Immature natural killer cell (primary cell): ENCODE measurements around the gene IL3RA. TPM values are rescaled to one million over a fixed set of nuclear protein-coding genes. Genes with fewer than 3 reads are reported as not detected.
"Not testable (repeated sequence)": the region's sequence is repeated elsewhere in the genome, so short reads cannot be mapped to it uniquely, and the experiment has no call there.

ENCODE experiments used
- DNase-seq, 3 donors: peaks; one replicate each; pipeline ENCODE4 v3.0.0; 2022; ENCODE audit warnings: mixed read lengths in 1 of 3
- H3K27ac Mint-ChIP-seq, 6 donors: one replicate each; pipeline ENCODE4 v1.8.0; 2020; ENCODE audit warnings: mixed read lengths in 6 of 6, mild to moderate bottlenecking in 5 of 6, inconsistent platforms in 4 of 6, moderate library complexity in 3 of 6
- H3K27me3 Mint-ChIP-seq, 3 donors: one replicate each; pipeline ENCODE4 v1.8.0; 2020 to 2021; ENCODE audit warnings: low read depth in 3 of 3, mild to moderate bottlenecking in 3 of 3, mixed read lengths in 3 of 3, moderate library complexity in 3 of 3, inconsistent platforms in 1 of 3
- H3K36me3 Mint-ChIP-seq, 3 donors: one replicate each; pipeline ENCODE4 v1.8.0; 2020; ENCODE audit warnings: mixed read lengths in 3 of 3, inconsistent platforms in 2 of 3, mild to moderate bottlenecking in 2 of 3
- H3K4me1 Mint-ChIP-seq, 2 donors: one replicate each; pipeline ENCODE4 v1.8.0; 2020; ENCODE audit warnings: inconsistent platforms in 2 of 2, mild to moderate bottlenecking in 2 of 2, mixed read lengths in 2 of 2, moderate library complexity in 1 of 2
- H3K4me3 Mint-ChIP-seq, 5 donors: one replicate each; pipeline ENCODE4 v1.8.0; 2020; ENCODE audit warnings: mild to moderate bottlenecking in 5 of 5, mixed read lengths in 5 of 5, inconsistent platforms in 3 of 5, moderate library complexity in 3 of 5
- H3K9me3 Mint-ChIP-seq, 6 donors: one replicate each; pipeline ENCODE4 v1.8.0; 2020; ENCODE audit warnings: mild to moderate bottlenecking in 6 of 6, mixed read lengths in 6 of 6, inconsistent platforms in 4 of 6, moderate library complexity in 3 of 6
- polyA plus RNA-seq, 3 donors: library from polyadenylated mRNA; unstranded; fragments of 300-500 nt; fragmentation: Illumina TruSeq; gene quantifications; one replicate each; pipeline ENCODE4 v1.2.3, GENCODE V29; 2021

The IL3RA gene
- polyA plus RNA-seq, result 1 to 10 TPM in 2 of 3 donors, under 1 TPM in 1; 0.79 to 5.0 (median 1.5) TPM

- peak within 1 kb of the TSS; percentile 82 to 95 (median 85) for H3K4me3 Mint-ChIP-seq
- H3K9me3 Mint-ChIP-seq, result peaks cover 2 to 7% (median 5%) of the 10 kb centered on the region in 6 donors
- peaks cover 3 to 13% (median 13%) of the 10 kb centered on the region in 3 donors for H3K27me3 Mint-ChIP-seq
- peaks cover 21 to 23% of the 10 kb centered on the region in 2 donors for H3K4me1 Mint-ChIP-seq
- H3K27ac Mint-ChIP-seq, result peak within 1 kb of the TSS in 5 of 6 donors; percentile 18 to 78 (median 56)
- DNase-seq, result peak in 2 of 3 donors; percentile 24 to 39
- peaks cover 0 to 3% (median 0%) of the 10 kb centered on the region in 3 donors for H3K36me3 Mint-ChIP-seq
These were observed at the start of gene IL3RA for GRCh38 chrX:1336331-1336943. Gene IL3RA, plus strand, starts transcription at chrX:1336785. Its CDS starts 4,981 bp downstream, at chrX:1341766.

DNA sequence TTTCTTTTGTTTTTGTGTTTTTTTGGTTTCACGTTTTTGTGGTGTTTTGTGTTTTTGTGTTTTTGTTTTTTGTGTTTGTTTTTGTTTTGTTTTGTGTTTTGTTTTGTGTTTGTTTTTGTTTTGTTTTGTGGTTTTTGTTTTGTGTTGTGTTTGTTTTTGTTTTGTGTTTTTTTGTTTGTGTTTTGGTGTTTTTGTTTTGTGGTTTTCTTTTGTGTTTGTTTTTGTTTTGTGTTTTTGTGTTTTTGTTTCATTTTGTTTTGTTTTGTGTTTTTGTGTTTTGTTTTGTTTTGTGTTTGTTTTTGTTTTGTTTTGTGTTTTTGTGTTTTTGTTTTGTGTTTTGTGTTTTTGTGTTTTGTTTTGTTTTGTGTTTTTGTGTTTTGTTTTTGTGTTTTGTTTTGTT, 47.0 kb upstream of the IL3RA start:
- peaks cover 12% of the 10 kb centered on the region in 2 donors for H3K4me1 Mint-ChIP-seq
- no peak for DNase-seq
- H3K27me3 Mint-ChIP-seq, result peaks cover 5 to 13% (median 11%) of the 10 kb centered on the region in 3 donors
- no peaks in the 10 kb centered on the region for H3K36me3 Mint-ChIP-seq
- H3K4me3 Mint-ChIP-seq, result no peak overlapping the region
- H3K9me3 Mint-ChIP-seq, result peaks cover 0 to 4% (median under 1%) of the 10 kb centered on the region in 6 donors
- H3K27ac Mint-ChIP-seq, result no peak overlapping the region

- Mint-ChIP-seq H3K36me3 (no peaks in the 10 kb centered on the region), H3K4me3 (no peak overlapping the region), H3K9me3 (peaks cover 0 to 4% (median under 1%) of the 10 kb centered on the region in 6 donors), H3K27ac (no peak overlapping the region), H3K4me1 (peaks cover 12% of the 10 kb centered on the region in 2 donors), H3K27me3 (peaks cover 6 to 19% (median 9%) of the 10 kb centered on the region in 3 donors)
- no peak for DNase-seq
These were observed 45.4 kb upstream of the IL3RA start for GRCh38 chrX:1291110-1291740.

GRCh38 chrX:1292575-1293290, 43.9 kb upstream of the IL3RA start:
- Mint-ChIP-seq H3K36me3 (no peaks in the 10 kb centered on the region), H3K27ac (peak overlapping the region in 1 of 6 donors; percentile 20), H3K27me3 (peaks cover 3 to 19% (median 9%) of the 10 kb centered on the region in 3 donors), H3K9me3 (peaks cover 0 to 4% (median under 1%) of the 10 kb centered on the region in 6 donors), H3K4me3 (peak overlapping the region in 3 of 5 donors; percentile 2 to 29 (median 27)), H3K4me1 (peaks cover 12% of the 10 kb centered on the region in 2 donors)
- no peak for DNase-seq

DNA sequence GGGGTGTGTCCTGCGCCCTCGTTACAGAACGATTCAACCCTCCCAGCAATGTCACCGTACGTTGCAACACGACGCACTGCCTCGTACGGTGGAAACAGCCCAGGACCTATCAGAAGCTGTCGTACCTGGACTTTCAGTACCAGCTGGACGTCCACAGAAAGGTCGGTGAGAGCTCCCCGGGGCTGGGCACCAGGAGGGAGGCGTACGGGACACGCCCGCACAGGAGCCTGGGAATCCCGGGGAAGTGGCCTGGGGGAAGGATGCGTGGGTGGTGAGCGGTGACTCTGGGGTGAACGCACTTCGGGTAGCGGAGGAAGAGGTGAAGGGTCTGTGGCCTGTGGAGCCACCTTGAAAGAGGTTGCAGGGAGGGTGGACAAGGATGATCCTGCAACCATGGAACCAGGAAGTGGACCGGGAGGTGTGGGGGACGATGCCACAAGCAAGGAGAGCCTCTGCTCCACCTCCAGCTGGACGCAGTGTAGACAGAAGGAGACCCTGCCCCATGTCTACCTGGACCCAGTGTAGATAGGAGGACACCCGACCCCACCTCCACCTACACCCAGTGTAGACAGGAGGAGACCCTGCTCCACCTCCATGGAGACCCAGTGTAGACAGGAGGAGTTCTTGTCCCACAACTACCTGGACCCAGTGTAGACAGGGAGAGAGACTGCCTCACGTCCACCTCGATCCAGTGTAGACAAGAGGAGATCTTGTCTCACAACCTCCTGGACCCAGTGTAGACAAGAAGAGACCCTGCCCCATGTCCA, 42.1 kb upstream of the IL3RA start:
- Mint-ChIP-seq H3K27me3 (peaks cover 1 to 19% (median 9%) of the 10 kb centered on the region in 3 donors), H3K9me3 (peaks cover 0 to 4% (median under 1%) of the 10 kb centered on the region in 6 donors), H3K4me1 (peaks cover 12% of the 10 kb centered on the region in 2 donors), H3K4me3 (no peak overlapping the region), H3K36me3 (no peaks in the 10 kb centered on the region), H3K27ac (peak overlapping the region in 1 of 6 donors; percentile 58)
- no peak for DNase-seq

DNA sequence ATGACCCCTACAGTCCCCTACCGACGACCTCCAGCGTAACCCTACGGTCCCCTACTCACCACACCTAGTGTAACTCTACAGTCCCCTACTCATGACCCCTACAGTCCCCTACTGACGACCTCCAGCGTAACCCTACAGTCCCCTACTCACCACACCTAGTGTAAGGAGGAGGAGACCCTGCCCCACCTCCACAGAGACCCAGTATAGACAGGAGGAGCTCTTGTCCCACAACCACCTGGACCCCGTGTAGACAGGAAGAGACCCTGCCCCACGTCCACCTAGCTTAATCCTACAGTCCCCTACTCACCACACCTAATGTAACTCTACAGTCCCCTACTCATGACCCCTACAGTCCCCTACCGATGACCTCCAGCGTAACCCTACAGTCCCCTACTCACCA, 41.0 kb upstream of the IL3RA start:
- H3K4me3 Mint-ChIP-seq, result no peak overlapping the region
- no peak overlapping the region for H3K27ac Mint-ChIP-seq
- H3K4me1 Mint-ChIP-seq, result peaks cover 12% of the 10 kb centered on the region in 2 donors
- H3K9me3 Mint-ChIP-seq, result peaks cover 0 to 4% (median 0%) of the 10 kb centered on the region in 6 donors
- H3K27me3 Mint-ChIP-seq, result peaks cover 1 to 14% (median 3%) of the 10 kb centered on the region in 3 donors
- H3K36me3 Mint-ChIP-seq, result no peaks in the 10 kb centered on the region
- DNase-seq, result no peak

GRCh38 chrX:1297591-1297990, 39.0 kb upstream of the IL3RA start:
- H3K9me3 Mint-ChIP-seq, DNase-seq, H3K4me3 Mint-ChIP-seq, H3K27me3 Mint-ChIP-seq, H3K36me3 Mint-ChIP-seq, H3K4me1 Mint-ChIP-seq, H3K27ac Mint-ChIP-seq: not testable (repeated sequence)

DNA sequence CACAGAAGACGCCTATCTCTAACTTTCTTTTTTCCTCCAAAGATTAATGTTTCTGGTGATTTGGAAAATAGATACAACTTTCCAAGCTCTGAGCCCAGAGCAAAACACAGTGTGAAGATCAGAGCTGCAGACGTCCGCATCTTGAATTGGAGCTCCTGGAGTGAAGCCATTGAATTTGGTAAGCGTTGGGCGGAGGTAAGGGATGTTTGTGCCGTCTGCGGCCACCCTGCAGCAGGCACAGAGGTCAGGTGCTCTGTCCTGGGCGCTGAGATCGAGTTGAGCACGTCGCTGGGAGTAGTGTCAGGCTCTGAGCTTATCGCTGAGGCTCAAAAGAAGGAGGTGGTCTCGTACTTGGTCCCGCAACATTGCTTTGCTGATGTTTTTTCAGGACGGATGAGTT, 36.1 kb upstream of the IL3RA start:
- no peak overlapping the region for H3K27ac Mint-ChIP-seq
- H3K36me3 Mint-ChIP-seq, result no peaks in the 10 kb centered on the region
- H3K4me3 Mint-ChIP-seq, result no peak overlapping the region
- H3K27me3 Mint-ChIP-seq, result peaks cover 0 to 1% (median 0%) of the 10 kb centered on the region in 3 donors
- peaks cover 0 to 2% (median 0%) of the 10 kb centered on the region in 6 donors for H3K9me3 Mint-ChIP-seq
- no peak for DNase-seq
- H3K4me1 Mint-ChIP-seq, result no peaks in the 10 kb centered on the region

DNA sequence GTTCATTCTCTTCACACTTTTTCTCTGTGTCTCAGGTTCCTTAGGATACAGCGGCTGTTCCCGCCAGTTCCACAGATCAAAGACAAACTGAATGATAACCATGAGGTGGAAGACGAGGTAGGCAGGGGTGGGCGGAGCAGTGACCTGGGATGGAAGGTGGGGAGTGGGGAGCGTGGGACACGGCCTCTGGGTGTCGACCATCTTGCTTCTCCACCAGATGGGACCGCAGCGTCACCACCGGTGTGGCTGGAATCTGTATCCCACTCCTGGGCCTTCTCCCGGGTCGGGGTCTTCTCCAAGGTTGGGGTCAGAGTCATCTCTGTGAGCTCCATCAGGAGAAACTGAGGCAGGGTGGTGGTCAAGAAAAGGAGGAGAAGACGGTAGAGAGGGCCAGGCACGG, 31.2 kb upstream of the IL3RA start:
- H3K27me3 Mint-ChIP-seq, result peaks cover 3 to 8% (median 4%) of the 10 kb centered on the region in 3 donors
- DNase-seq, result no peak
- H3K9me3 Mint-ChIP-seq, result peaks cover 2 to 21% (median 7%) of the 10 kb centered on the region in 6 donors
- H3K36me3 Mint-ChIP-seq, result peaks cover 0 to 7% (median 4%) of the 10 kb centered on the region in 3 donors
- no peaks in the 10 kb centered on the region for H3K4me1 Mint-ChIP-seq
- H3K27ac Mint-ChIP-seq, result no peak overlapping the region
- H3K4me3 Mint-ChIP-seq, result no peak overlapping the region

DNA sequence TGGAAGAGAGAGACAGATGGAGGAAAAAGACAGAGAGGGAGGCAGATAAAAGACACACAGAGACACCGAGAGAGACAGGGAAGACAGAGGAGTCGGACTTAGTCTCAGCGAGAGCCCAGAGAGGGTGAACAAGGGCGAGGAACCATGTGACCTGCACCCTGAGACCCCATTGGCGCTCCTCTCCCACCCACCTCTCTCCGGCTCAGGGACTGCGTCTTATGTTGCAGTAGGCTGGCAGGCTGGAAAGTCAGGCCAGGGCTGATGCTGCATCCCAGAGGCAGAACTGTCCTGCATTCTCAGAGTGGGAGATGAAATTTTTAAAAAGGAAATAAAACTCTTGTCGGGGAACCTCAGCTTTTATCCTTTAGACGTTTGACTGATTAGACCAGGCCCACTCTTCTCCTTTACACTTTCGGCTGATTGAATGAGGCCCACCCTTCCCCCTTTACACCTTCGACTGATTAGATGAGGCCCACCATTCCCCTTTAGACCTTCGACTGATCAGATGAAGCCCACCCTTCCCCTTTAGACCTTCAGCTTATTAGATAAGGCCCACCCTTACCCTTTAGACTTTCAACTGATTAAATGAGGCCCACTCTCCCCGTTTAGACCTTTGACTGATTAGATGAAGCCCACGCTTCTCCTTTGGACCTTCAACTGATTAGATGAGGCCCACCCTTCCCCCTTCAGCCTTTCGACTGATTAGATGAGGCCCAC, 29.5 kb upstream of the IL3RA start:
- Mint-ChIP-seq H3K4me1 (no peaks in the 10 kb centered on the region), H3K9me3 (peaks cover 2 to 21% (median 7%) of the 10 kb centered on the region in 6 donors), H3K27me3 (peaks cover 3 to 8% (median 6%) of the 10 kb centered on the region in 3 donors), H3K4me3 (no peak overlapping the region), H3K27ac (peak overlapping the region in 3 of 6 donors; percentile 2 to 24 (median 5)), H3K36me3 (peaks cover 0 to 7% (median 4%) of the 10 kb centered on the region in 3 donors)
- no peak for DNase-seq

DNA sequence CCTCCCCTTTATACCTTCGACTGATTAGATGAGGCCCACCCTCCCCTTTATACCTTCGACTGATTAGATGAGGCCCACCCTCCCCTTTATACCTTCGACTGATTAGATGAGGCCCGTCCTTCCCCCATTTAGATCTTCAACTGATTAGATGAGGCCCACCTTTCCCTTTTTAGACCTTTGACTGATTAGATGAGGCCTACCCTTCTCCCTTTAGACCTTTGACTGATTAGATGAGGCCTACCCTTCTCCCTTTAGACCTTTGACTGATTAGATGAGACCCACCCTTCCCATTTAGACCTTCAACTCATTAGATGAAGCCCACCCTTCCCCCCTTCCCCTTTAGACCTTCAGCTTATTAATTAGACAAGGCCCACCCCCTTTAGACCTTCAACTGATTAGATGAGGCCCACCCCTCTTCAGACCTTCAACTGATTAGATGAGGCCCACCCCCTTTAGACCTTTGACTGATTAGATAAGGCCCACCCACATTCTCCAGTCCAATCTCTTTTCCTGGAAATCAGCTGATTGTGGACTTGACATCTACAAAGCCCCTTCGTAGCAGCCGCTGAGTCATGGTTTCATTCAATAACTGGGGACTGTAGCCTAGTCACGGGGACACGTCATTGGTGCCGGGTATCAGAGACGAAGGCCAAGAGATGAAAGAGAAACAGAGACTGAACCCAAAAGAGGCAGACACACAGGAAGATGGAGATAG, 28.8 kb upstream of the IL3RA start:
- no peak overlapping the region for H3K27ac Mint-ChIP-seq
- peaks cover 2 to 21% (median 7%) of the 10 kb centered on the region in 6 donors for H3K9me3 Mint-ChIP-seq
- H3K4me3 Mint-ChIP-seq, result no peak overlapping the region
- H3K27me3 Mint-ChIP-seq, result peaks cover 3 to 8% (median 6%) of the 10 kb centered on the region in 3 donors
- H3K36me3 Mint-ChIP-seq, result peaks cover 0 to 7% (median 4%) of the 10 kb centered on the region in 3 donors
- no peaks in the 10 kb centered on the region for H3K4me1 Mint-ChIP-seq
- DNase-seq, result no peak

GRCh38 chrX:1308476-1308875, 28.1 kb upstream of the IL3RA start:
- H3K27ac Mint-ChIP-seq, result no peak overlapping the region
- no peak overlapping the region for H3K4me3 Mint-ChIP-seq

More at GRCh38 chrX:1308476-1308875, 28.1 kb upstream of the IL3RA start:
- peaks cover 2 to 21% (median 7%) of the 10 kb centered on the region in 6 donors for H3K9me3 Mint-ChIP-seq
- peaks cover 3 to 8% (median 6%) of the 10 kb centered on the region in 3 donors for H3K27me3 Mint-ChIP-seq
- H3K36me3 Mint-ChIP-seq, result peaks cover 0 to 7% (median 4%) of the 10 kb centered on the region in 3 donors
- no peak for DNase-seq
- no peaks in the 10 kb centered on the region for H3K4me1 Mint-ChIP-seq
